ENCODE data around the gene CYP26B1. TPM values are rescaled to one million over a fixed set of nuclear protein-coding genes. Genes with fewer than 3 reads are reported as not detected.

CYP26B1 gene
- polyA plus RNA-seq, 1 experiment: 0.27 TPM

DNA sequence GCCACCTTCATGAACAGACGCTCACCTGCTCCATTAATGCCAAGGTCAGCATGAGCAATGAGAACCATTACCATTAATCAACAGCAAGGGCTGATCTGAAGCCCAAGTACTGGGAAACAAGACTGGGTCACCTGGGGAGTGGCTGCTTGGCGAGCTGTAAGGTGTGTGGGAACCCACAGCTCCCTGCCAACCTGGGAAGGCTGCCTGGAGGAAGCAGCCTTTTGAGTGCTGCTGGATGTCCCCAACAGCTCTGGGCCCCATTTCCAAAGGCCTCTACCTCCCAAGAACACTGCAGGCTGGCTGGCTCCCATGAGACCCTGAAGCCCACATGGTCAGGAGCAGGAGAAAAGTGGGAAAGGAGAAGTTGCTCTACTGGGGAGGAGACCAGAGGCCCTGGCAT, 62.1 kb downstream of the CYP26B1 start:
- H3K4me3 ChIP-seq (ENCODE audit: low read depth, low read length): no peak overlapping the region
- TF ChIP-seq CTCF (IDR thresholded peaks at IDR 0.05; ENCODE audit: insufficient read depth, low read depth, low read length): no peak
- no peaks in the 10 kb centered on the region for H3K36me3 ChIP-seq (ENCODE audit: control insufficient read depth, insufficient read depth, low read length)
- POLR2A ChIA-PET: no interaction called here
- CTCF ChIA-PET: no interaction called here
- H3K27me3 ChIP-seq (ENCODE audit: control insufficient read depth, insufficient read depth, low read length): peaks cover 2% of the 10 kb centered on the region; the same call in 1 of the 2 replicates
- DNase-seq (ENCODE audit: low read depth): no peak

GRCh38 chr2:72085036-72085435, 62.6 kb downstream of the CYP26B1 start:
- Histone ChIP-seq H3K27me3 (ENCODE audit: control insufficient read depth, insufficient read depth, low read length) (peaks cover 2% of the 10 kb centered on the region; the same call in 1 of the 2 replicates), H3K36me3 (ENCODE audit: control insufficient read depth, insufficient read depth, low read length) (no peaks in the 10 kb centered on the region), H3K4me3 (ENCODE audit: low read depth, low read length) (no peak overlapping the region)
- no peak for DNase-seq (ENCODE audit: low read depth)
- no peak for TF ChIP-seq CTCF (IDR thresholded peaks at IDR 0.05; ENCODE audit: insufficient read depth, low read depth, low read length)
- ChIA-PET POLR2A (no interaction called here), CTCF (no interaction called here)

DNA sequence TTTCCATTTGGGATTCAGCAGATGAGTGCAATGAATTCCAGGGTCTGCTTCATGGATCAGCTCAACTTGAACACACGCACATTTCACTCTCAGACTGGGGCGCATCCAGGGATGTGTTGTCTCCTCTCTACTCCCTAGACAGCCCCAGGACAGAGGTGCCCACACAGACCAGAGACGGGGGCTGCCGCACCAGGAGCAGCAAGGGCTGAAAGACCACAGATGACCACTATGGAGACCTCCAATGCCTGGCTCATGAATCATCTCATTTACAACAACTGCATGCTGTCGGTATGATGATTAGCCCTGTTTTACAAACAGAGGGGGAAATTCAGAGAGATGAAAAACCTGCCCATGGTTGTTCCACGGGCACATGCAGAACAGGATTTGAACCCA, 63.1 kb downstream of the CYP26B1 start:
- Histone ChIP-seq H3K27me3 (ENCODE audit: control insufficient read depth, insufficient read depth, low read length) (peaks cover 2% of the 10 kb centered on the region; the same call in 1 of the 2 replicates), H3K4me3 (ENCODE audit: low read depth, low read length) (no peak overlapping the region), H3K36me3 (ENCODE audit: control insufficient read depth, insufficient read depth, low read length) (no peaks in the 10 kb centered on the region)
- DNase-seq (ENCODE audit: low read depth): no peak
- no peak for TF ChIP-seq CTCF (IDR thresholded peaks at IDR 0.05; ENCODE audit: insufficient read depth, low read depth, low read length)
- ChIA-PET CTCF (no interaction called here), POLR2A (no interaction called here)

GRCh38 chr2:72083751-72084583, 63.7 kb downstream of the CYP26B1 start:
- TF ChIP-seq CTCF (IDR thresholded peaks at IDR 0.05; ENCODE audit: insufficient read depth, low read depth, low read length): no peak
- ChIA-PET CTCF (no interaction called here), POLR2A (no interaction called here)
- peaks cover 2% of the 10 kb centered on the region; the same call in 1 of the 2 replicates for H3K27me3 ChIP-seq (ENCODE audit: control insufficient read depth, insufficient read depth, low read length)
- H3K4me3 ChIP-seq (ENCODE audit: low read depth, low read length): no peak overlapping the region
- no peaks in the 10 kb centered on the region for H3K36me3 ChIP-seq (ENCODE audit: control insufficient read depth, insufficient read depth, low read length)
- no peak for DNase-seq (ENCODE audit: low read depth)

DNA sequence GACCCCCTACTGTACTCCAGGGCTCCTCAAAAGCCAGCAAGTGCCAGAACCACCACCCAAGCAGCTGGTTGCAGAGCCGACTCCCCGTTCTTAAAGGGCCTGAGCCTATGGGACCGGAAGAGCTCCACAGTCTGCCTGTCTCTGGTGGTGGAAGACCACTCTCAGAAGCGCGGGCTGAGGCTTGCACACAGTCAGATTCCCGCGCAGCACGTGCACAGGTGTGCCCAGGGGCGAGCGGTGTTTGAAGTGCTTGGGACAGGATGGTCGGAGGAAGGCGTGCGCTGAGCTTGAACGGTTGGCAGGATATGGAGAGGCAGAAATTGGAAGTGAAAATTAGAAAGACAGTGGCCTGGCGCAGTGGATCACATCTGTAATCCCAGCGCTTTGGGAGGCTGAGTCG, 64.8 kb downstream of the CYP26B1 start:
- TF ChIP-seq CTCF (IDR thresholded peaks at IDR 0.05; ENCODE audit: insufficient read depth, low read depth, low read length): no peak
- no peaks in the 10 kb centered on the region for H3K36me3 ChIP-seq (ENCODE audit: control insufficient read depth, insufficient read depth, low read length)
- ChIA-PET CTCF (interaction anchor here (1.0 kb wide), 1 partner anchor 55 kb away, joined by 3 read pairs; no protein-coding TSS in a partner anchor), POLR2A (no interaction called here)
- no peak overlapping the region for H3K4me3 ChIP-seq (ENCODE audit: low read depth, low read length)
- peaks cover 2% of the 10 kb centered on the region; the same call in 1 of the 2 replicates for H3K27me3 ChIP-seq (ENCODE audit: control insufficient read depth, insufficient read depth, low read length)
- DNase-seq (ENCODE audit: low read depth): no peak

Data from BJ (cell line).